HepG2 (cell line): ENCODE results near the gene KRTCAP3. TPM values are rescaled to one million over a fixed set of nuclear protein-coding genes. Genes with fewer than 3 reads are reported as not detected.
A peak's percentile ranks its signal among the peaks of the same experiment; 100 is the strongest.

Experiments
- EHMT2 ChIP-seq: fragments of 200-600 bp; sonication (generic); IDR thresholded peaks from 2 replicates; pipeline ENCODE4 v1.7.0; 2017; ENCODE audit warnings: antibody characterized with exemption, low read depth, low read length, borderline replicate concordance
- KDM1A ChIP-seq: IDR thresholded peaks from 2 replicates; pipeline ENCODE4 v1.6.1; 2016; ENCODE audit warnings: missing compliant biosample characterization
- MAFK ChIP-seq, 2 experiments: IDR thresholded peaks in 1 of 2; conservative IDR thresholded peaks in 1 of 2; 2 replicates each; pipeline ENCODE4 v1.6.1; 2011; ENCODE audit warnings: improper control_type of control experiment in 2 of 2, low read length in 2 of 2
- MEIS1 ChIP-seq: sonication (generic); formaldehyde crosslinking; IDR thresholded peaks from 2 replicates; pipeline ENCODE4 v1.9.0; 2021; ENCODE audit warnings: mild to moderate bottlenecking, missing genetic modification reagents, moderate library complexity, borderline replicate concordance
- MIXL1 ChIP-seq: IDR thresholded peaks from 2 replicates; pipeline ENCODE4 v1.6.1; 2016
- MYC ChIP-seq: sonication (generic); formaldehyde crosslinking; IDR thresholded peaks from 2 replicates; pipeline ENCODE4 v1.9.0; 2021; ENCODE audit warnings: missing genetic modification reagents, borderline replicate concordance
- NAIF1 ChIP-seq: sonication (generic); formaldehyde crosslinking; IDR thresholded peaks from 2 replicates; pipeline ENCODE4 v1.5.0; 2020; ENCODE audit warnings: mild to moderate bottlenecking, missing genetic modification reagents, borderline replicate concordance
- PHF20 ChIP-seq: sonication (generic); formaldehyde crosslinking; IDR thresholded peaks from 2 replicates; pipeline ENCODE4 v1.5.0; 2020; ENCODE audit warnings: mild to moderate bottlenecking, missing genetic modification reagents
- POGZ ChIP-seq: sonication (generic); formaldehyde crosslinking; IDR thresholded peaks from 2 replicates; pipeline ENCODE4 v1.4.0; 2020; ENCODE audit warnings: mild to moderate bottlenecking, missing genetic modification reagents
- RFX5 ChIP-seq: IDR thresholded peaks from 2 replicates; pipeline ENCODE4 v1.6.1; 2011; ENCODE audit warnings: low read depth, low read length, improper control_type of control experiment
- RNF2 ChIP-seq: fragments of 450-650 bp; conservative IDR thresholded peaks from 2 replicates; pipeline ENCODE4 v1.6.1; 2016; ENCODE audit warnings: low read depth
- TBP ChIP-seq: sonication (generic); formaldehyde crosslinking; IDR thresholded peaks from 2 replicates; pipeline ENCODE4 v1.5.0; 2020; ENCODE audit warnings: missing genetic modification reagents
- ZNF614 ChIP-seq: IDR thresholded peaks from 2 replicates; pipeline ENCODE4 v1.6.1; 2018; ENCODE audit warnings: missing biosample characterization, missing genetic modification reagents, inconsistent platforms, borderline replicate concordance
- polyA plus RNA-seq, 8 experiments: library from polyadenylated mRNA; depleted of rRNA in 3 of 8; stranded (reverse) in 7 of 8; unstranded in 1 of 8; fragments of >200 nt; fragmentation: Illumina TruSeq in 4 of 8; extraction: Trizol in 4 of 8; gene quantifications; 2 replicates each; pipeline versions ENCODE4 v1.2.1 to v1.2.3, GENCODE V29; 2011 to 2016; ENCODE audit warnings: low read depth in 4 of 8, missing spikeins in 1 of 8, mixed read lengths in 1 of 8; ENCODE audit not compliant: insufficient read depth in 1 of 8
- total RNA-seq, 5 experiments: library from RNA; depleted of rRNA; stranded (reverse); fragments of >200 nt; fragmentation: Illumina TruSeq; extraction: Trizol; gene quantifications; 2 replicates each; pipeline ENCODE4 v1.2.3, GENCODE V29; 2016; ENCODE audit warnings: low read depth in 1 of 5
- TF ChIP-seq, protein P1 (sequence below): IDR thresholded peaks from 2 replicates; pipeline ENCODE4 v1.6.1; 2016; ENCODE audit warnings: low read depth
- TF ChIP-seq, protein P2 (sequence below): sonication (generic); formaldehyde crosslinking; IDR thresholded peaks from 2 replicates; pipeline ENCODE4 v1.4.0; 2020; ENCODE audit warnings: mild to moderate bottlenecking, missing genetic modification reagents, borderline replicate concordance
- TF ChIP-seq, protein P3 (sequence below): sonication (generic); formaldehyde crosslinking; IDR thresholded peaks from 2 replicates; pipeline ENCODE4 v1.5.0; 2020; ENCODE audit warnings: mild to moderate bottlenecking, missing genetic modification reagents
- TF ChIP-seq, protein P4 (sequence below): sonication (generic); formaldehyde crosslinking; conservative IDR thresholded peaks from 2 replicates; pipeline ENCODE4 v1.4.0; 2020; ENCODE audit warnings: mild to moderate bottlenecking, missing genetic modification reagents, moderate library complexity

The KRTCAP3 gene
- total and polyA plus RNA-seq, 2 of the 13 experiments (the other 11 are each of a cell fraction or from before 2014, with no cell fraction given), result 2.1 to 4.5 TPM

DNA sequence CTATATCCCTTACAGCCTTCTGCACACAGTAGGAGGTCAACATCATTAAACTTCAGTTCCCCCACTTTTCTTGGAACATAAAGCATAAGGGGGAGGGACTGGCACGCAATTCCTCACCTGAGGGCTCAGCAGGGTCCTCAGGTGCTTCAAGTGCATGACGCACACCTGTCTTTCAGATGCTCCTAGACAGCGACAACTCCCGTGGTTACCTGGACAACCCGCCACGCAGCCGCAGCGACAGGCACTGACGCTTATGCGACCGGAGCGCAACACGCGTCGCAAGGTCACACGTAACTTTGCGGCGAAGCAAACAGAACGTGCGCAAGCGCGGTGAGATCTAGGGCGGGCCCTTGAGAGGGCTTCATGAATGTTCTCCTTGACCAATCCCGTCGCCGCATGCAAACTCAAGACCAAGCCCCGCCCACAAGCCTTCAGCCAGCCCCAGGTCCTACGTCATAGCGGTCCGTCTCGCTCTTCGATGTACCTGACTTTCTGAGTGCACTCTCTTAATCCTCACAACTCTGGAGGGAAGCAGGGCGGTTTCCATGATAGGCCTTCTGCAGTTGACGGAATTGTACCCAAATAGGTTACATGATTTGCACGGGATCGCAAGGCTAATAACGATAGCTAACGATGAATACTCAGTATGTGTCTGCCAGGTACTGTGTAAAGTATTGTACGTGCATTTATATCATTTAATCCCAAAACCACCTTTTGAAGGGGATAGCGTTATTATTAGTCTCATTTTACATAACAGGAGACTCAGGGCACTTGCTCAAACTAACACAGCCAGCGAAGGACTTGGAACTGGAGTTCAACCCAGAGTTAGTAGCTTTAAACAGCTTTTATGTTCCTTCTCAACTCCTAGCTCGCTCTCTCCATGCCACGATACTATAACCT, 47.6 kb downstream of the KRTCAP3 start, which contains the start of gene IFT172 (continued):
- no peak for TF ChIP-seq MAFK (conservative IDR thresholded peaks at IDR 0.05 in 1 of 2, IDR thresholded peaks at IDR 0.05 in 1 of 2; ENCODE audit: low read length in 2 of 2)
- TF ChIP-seq PHF20, result peak; percentile 82
- TF ChIP-seq MEIS1, result no peak
- TF ChIP-seq, protein P1, sequence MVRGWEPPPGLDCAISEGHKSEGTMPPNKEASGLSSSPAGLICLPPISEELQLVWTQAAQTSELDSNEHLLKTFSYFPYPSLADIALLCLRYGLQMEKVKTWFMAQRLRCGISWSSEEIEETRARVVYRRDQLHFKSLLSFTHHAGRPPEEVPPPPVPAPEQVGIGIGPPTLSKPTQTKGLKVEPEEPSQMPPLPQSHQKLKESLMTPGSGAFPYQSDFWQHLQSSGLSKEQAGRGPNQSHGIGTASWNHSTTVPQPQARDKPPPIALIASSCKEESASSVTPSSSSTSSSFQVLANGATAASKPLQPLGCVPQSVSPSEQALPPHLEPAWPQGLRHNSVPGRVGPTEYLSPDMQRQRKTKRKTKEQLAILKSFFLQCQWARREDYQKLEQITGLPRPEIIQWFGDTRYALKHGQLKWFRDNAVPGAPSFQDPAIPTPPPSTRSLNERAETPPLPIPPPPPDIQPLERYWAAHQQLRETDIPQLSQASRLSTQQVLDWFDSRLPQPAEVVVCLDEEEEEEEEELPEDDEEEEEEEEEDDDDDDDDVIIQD (CRISPR knock-in tag), result peak; percentile 21; the same call in 1 of the 2 replicates
- TF ChIP-seq NAIF1, result peak; percentile 99
- TF ChIP-seq TBP (CRISPR knock-in tag), result no peak
- peak; percentile 63; the same call in 1 of the 2 replicates for TF ChIP-seq RFX5
- TF ChIP-seq, protein P2, sequence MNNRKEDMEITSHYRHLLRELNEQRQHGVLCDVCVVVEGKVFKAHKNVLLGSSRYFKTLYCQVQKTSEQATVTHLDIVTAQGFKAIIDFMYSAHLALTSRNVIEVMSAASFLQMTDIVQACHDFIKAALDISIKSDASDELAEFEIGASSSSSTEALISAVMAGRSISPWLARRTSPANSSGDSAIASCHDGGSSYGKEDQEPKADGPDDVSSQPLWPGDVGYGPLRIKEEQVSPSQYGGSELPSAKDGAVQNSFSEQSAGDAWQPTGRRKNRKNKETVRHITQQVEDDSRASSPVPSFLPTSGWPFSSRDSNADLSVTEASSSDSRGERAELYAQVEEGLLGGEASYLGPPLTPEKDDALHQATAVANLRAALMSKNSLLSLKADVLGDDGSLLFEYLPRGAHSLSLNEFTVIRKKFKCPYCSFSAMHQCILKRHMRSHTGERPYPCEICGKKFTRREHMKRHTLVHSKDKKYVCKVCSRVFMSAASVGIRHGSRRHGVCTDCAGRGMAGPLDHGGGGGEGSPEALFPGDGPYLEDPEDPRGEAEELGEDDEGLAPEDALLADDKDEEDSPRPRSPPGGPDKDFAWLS, result no peak
- TF ChIP-seq EHMT2, result no peak
- 0 out of 2 replicates have a peak, but pooled peaks have one; percentile 18 for TF ChIP-seq RNF2
- TF ChIP-seq ZNF614 (CRISPR knock-in tag), result peak; percentile 93; the same call in 1 of the 2 replicates
- TF ChIP-seq, protein P3, sequence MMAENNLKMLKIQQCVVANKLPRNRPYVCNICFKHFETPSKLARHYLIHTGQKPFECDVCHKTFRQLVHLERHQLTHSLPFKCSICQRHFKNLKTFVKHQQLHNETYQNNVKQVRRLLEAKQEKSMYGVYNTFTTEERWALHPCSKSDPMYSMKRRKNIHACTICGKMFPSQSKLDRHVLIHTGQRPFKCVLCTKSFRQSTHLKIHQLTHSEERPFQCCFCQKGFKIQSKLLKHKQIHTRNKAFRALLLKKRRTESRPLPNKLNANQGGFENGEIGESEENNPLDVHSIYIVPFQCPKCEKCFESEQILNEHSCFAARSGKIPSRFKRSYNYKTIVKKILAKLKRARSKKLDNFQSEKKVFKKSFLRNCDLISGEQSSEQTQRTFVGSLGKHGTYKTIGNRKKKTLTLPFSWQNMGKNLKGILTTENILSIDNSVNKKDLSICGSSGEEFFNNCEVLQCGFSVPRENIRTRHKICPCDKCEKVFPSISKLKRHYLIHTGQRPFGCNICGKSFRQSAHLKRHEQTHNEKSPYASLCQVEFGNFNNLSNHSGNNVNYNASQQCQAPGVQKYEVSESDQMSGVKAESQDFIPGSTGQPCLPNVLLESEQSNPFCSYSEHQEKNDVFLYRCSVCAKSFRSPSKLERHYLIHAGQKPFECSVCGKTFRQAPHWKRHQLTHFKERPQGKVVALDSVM (CRISPR knock-in tag), result no peak
- TF ChIP-seq MIXL1 (CRISPR knock-in tag), result peak; percentile 60; the same call in 1 of the 2 replicates
- no peak for TF ChIP-seq KDM1A (CRISPR knock-in tag)
- peak; percentile 81; the same call in 1 of the 2 replicates for TF ChIP-seq MYC
- TF ChIP-seq, protein P4, sequence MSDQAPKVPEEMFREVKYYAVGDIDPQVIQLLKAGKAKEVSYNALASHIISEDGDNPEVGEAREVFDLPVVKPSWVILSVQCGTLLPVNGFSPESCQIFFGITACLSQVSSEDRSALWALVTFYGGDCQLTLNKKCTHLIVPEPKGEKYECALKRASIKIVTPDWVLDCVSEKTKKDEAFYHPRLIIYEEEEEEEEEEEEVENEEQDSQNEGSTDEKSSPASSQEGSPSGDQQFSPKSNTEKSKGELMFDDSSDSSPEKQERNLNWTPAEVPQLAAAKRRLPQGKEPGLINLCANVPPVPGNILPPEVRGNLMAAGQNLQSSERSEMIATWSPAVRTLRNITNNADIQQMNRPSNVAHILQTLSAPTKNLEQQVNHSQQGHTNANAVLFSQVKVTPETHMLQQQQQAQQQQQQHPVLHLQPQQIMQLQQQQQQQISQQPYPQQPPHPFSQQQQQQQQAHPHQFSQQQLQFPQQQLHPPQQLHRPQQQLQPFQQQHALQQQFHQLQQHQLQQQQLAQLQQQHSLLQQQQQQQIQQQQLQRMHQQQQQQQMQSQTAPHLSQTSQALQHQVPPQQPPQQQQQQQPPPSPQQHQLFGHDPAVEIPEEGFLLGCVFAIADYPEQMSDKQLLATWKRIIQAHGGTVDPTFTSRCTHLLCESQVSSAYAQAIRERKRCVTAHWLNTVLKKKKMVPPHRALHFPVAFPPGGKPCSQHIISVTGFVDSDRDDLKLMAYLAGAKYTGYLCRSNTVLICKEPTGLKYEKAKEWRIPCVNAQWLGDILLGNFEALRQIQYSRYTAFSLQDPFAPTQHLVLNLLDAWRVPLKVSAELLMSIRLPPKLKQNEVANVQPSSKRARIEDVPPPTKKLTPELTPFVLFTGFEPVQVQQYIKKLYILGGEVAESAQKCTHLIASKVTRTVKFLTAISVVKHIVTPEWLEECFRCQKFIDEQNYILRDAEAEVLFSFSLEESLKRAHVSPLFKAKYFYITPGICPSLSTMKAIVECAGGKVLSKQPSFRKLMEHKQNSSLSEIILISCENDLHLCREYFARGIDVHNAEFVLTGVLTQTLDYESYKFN (CRISPR knock-in tag), result no peak
- peak; percentile 78 for TF ChIP-seq POGZ (CRISPR knock-in tag)
